Transverse colon (tissue), 4 donors: Measurements from ENCODE around the gene NCK2. TPM values are rescaled to one million over a fixed set of nuclear protein-coding genes. Genes with fewer than 3 reads are reported as not detected.

Source experiments
- DNase-seq: peaks from one replicate; pipeline ENCODE4 v3.0.0-alpha.2; 2019
- H3K27ac ChIP-seq, 4 donors: fragments of 200-600 bp; sonication (generic); 2 replicates each; pipeline ENCODE4 v1.5.1; 2016 to 2018; ENCODE audit warnings: inconsistent platforms in 4 of 4
- H3K27me3 ChIP-seq: fragments of 200-600 bp; sonication (generic); 2 replicates; pipeline ENCODE4 v1.5.1; 2017; ENCODE audit warnings: inconsistent platforms
- H3K36me3 ChIP-seq, 4 donors: fragments of 200-600 bp; sonication (generic); 2 replicates each; pipeline ENCODE4 v1.5.1; 2017 to 2019; ENCODE audit warnings: inconsistent platforms in 4 of 4
- H3K4me1 ChIP-seq, 4 donors: fragments of 200-600 bp; sonication (generic); 2 replicates each; pipeline ENCODE4 v1.5.1; 2017 to 2020; ENCODE audit warnings: inconsistent platforms in 4 of 4
- H3K4me3 ChIP-seq, 4 donors: fragments of 200-600 bp; sonication (generic); 1 replicate in 1 of 4; 2 replicates in 3 of 4; pipeline versions ENCODE4 v1.5.1 to v1.6.1; 2017 to 2019; ENCODE audit warnings: inconsistent platforms in 4 of 4
- H3K9me3 ChIP-seq, 2 donors: fragments of 200-600 bp; sonication (generic); 2 replicates each; pipeline ENCODE4 v1.5.1; 2017 to 2019; ENCODE audit warnings: inconsistent platforms in 2 of 2
- CTCF ChIP-seq, 5 experiments: fragments of 200-600 bp in 3 of 5; fragments of 450-650 bp in 2 of 5; sonication (generic) in 3 of 5; IDR thresholded peaks; 1 replicate in 2 of 5; 2 replicates in 3 of 5; pipeline ENCODE4 v1.5.1; 2016 to 2017; ENCODE audit warnings: antibody characterized with exemption in 5 of 5, inconsistent platforms in 3 of 5, mild to moderate bottlenecking in 2 of 5, moderate library complexity in 1 of 5
- EP300 ChIP-seq: sonication (generic); formaldehyde crosslinking; IDR thresholded peaks from one replicate; pipeline ENCODE4 v1.6.1; 2017; ENCODE audit warnings: antibody characterized with exemption, low read depth
- POLR2A ChIP-seq: fragments of 450-650 bp; IDR thresholded peaks from one replicate; pipeline ENCODE4 v1.6.1; 2016; ENCODE audit warnings: antibody characterized with exemption, mild to moderate bottlenecking, moderate library complexity
- POLR2AphosphoS5 ChIP-seq, 3 donors: sonication (generic); formaldehyde crosslinking; IDR thresholded peaks; one replicate each; pipeline ENCODE4 v1.6.1; 2016; ENCODE audit warnings: antibody characterized with exemption in 3 of 3
- whole genome bisulfite sequencing, 2 donors: methylation state at CpG; one replicate each; pipeline ENCODE4 v1.1.5; 2018; ENCODE audit warnings: low coverage in 1 of 2; 5-methylcytosine and 5-hydroxymethylcytosine counted together
- in situ Hi-C, 4 donors: fragments of 200-750 bp; cut with MboI; loops; one replicate each; pipeline versions ENCODE4 v1.15.0 to v1.15.1; 2017; ENCODE audit warnings: low sequenced_read_pairs in 3 of 4, low pct_ligation_motif_present in 1 of 4, low pct_unique_long_range_greater_than_20kb in 1 of 4
- intact Hi-C: fragments of 100-400 bp; cut with DNase I; formaldehyde crosslinking; loops from one replicate; pipeline ENCODE4 v1.15.1; 2023; ENCODE audit warnings: low total_unique reads
- total RNA-seq, 4 donors: library from RNA; depleted of rRNA; stranded (reverse); fragments of >200 nt; gene quantifications; one replicate each; pipeline ENCODE4 v1.1.0, GENCODE V29; 2016

Gene NCK2
- total RNA-seq, 4 donors from 2014 or later = 42.2 to 74.1 (median 59.9) TPM

- Histone ChIP-seq H3K27ac (peak overlapping the region in 1 of 4 donors; percentile 29), H3K4me1 (peaks cover 0 to 58% (median 22%) of the 10 kb centered on the region in 4 donors), H3K27me3 (no peaks in the 10 kb centered on the region), H3K4me3 (no peak overlapping the region), H3K36me3 (no peaks in the 10 kb centered on the region), H3K9me3 (no peaks in the 10 kb centered on the region)
- TF ChIP-seq POLR2AphosphoS5 (IDR thresholded peaks at IDR 0.05) (no peak), EP300 (no peak), POLR2A (no peak), CTCF (IDR thresholded peaks at IDR 0.05) (no peak)
- 83% methylated on average over 2 of the region's 2 CpGs; no CpG with 5 or more reads in 1 of the 2 donors for WGBS, 2 donors
- intact Hi-C loops (no loop called here), in situ Hi-C loops (no loop called here)
- no peak for DNase-seq
Measured at GRCh38 chr2:105753380-105753779, 8.7 kb downstream of the NCK2 start.

- intact Hi-C loops (no loop called here), in situ Hi-C loops (no loop called here)
- Histone ChIP-seq H3K27me3 (no peaks in the 10 kb centered on the region), H3K27ac (peak overlapping the region in 1 of 4 donors; percentile 29), H3K36me3 (no peaks in the 10 kb centered on the region), H3K9me3 (no peaks in the 10 kb centered on the region), H3K4me3 (no peak overlapping the region), H3K4me1 (peaks cover 0 to 52% (median 22%) of the 10 kb centered on the region in 4 donors)
- DNase-seq = no peak
- WGBS, 2 donors = 48 to 59% methylated on average over 2 to 5 of the region's 5 CpGs
- TF ChIP-seq POLR2A (no peak), POLR2AphosphoS5 (IDR thresholded peaks at IDR 0.05) (no peak), CTCF (IDR thresholded peaks at IDR 0.05) (no peak), EP300 (no peak)
Measured at GRCh38 chr2:105754011-105754410, 9.3 kb downstream of the NCK2 start.

- H3K36me3 ChIP-seq = no peaks in the 10 kb centered on the region
- no peaks in the 10 kb centered on the region for H3K27me3 ChIP-seq
- peaks cover 0 to 44% (median 18%) of the 10 kb centered on the region in 4 donors for H3K4me1 ChIP-seq
- H3K4me3 ChIP-seq = no peak overlapping the region
- no peaks in the 10 kb centered on the region for H3K9me3 ChIP-seq
- DNase-seq = no peak
- no peak for TF ChIP-seq POLR2AphosphoS5 (IDR thresholded peaks at IDR 0.05)
- no peak for TF ChIP-seq POLR2A
- TF ChIP-seq CTCF (IDR thresholded peaks at IDR 0.05) = no peak
- no peak for TF ChIP-seq EP300
- in situ Hi-C loops = no loop called here
- peak overlapping the region in 1 of 4 donors; percentile 29 for H3K27ac ChIP-seq
- intact Hi-C loops = no loop called here
- WGBS, 2 donors = 74 to 80% methylated on average over 6 of the region's 6 CpGs
Measured at GRCh38 chr2:105754994-105755393, 10.3 kb downstream of the NCK2 start.

GRCh38 chr2:105755895-105756294 is 11.2 kb downstream of the NCK2 start:
- TF ChIP-seq POLR2AphosphoS5 (IDR thresholded peaks at IDR 0.05) (no peak), POLR2A (no peak), EP300 (no peak), CTCF (IDR thresholded peaks at IDR 0.05) (no peak)
- WGBS, 2 donors = 47 to 57% methylated on average over 4 of the region's 4 CpGs
- intact Hi-C loops = no loop called here
- DNase-seq = no peak
- no peaks in the 10 kb centered on the region for H3K27me3 ChIP-seq
- H3K36me3 ChIP-seq = no peaks in the 10 kb centered on the region
- H3K27ac ChIP-seq = no peak overlapping the region
- H3K9me3 ChIP-seq = no peaks in the 10 kb centered on the region
- H3K4me1 ChIP-seq = peaks cover 3 to 40% (median 15%) of the 10 kb centered on the region in 4 donors
- H3K4me3 ChIP-seq = no peak overlapping the region
- in situ Hi-C loops = no loop called here
